GM20431 (cell line): ENCODE data around the gene NDST4.
"Not testable (repeated sequence)": the region's sequence is repeated elsewhere in the genome, so short reads cannot be mapped to it uniquely, and the experiment has no call there.

Experiments
- in situ Hi-C: fragments of 300-500 bp; cut with MseI, MboI; formaldehyde crosslinking; loops from one replicate; pipeline ENCODE4 v1.15.0; 2020; ENCODE audit warnings: low sequenced_read_pairs; ENCODE audit not compliant: unreplicated experiment

The NDST4 gene

DNA sequence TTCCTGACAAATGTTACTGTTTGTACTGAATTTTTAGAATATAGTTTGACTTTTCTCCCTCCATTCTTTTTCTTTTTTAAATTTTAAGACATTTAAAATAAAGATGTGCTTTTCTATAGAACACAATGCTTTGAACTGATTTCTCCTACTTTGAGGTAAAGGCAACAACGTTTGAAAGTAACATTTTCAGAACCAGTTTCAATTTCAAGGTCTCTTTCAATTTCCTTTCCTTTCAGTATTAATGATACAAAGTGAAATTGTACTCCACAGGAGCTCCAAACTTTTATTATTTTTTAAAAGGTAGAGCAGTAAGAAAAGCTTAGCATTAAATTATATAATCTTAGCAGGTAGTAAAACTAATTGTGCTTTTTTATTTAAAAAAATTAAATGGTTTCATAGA lies 54.9 kb downstream of the NDST4 start:
- in situ Hi-C loops = no loop called here

DNA sequence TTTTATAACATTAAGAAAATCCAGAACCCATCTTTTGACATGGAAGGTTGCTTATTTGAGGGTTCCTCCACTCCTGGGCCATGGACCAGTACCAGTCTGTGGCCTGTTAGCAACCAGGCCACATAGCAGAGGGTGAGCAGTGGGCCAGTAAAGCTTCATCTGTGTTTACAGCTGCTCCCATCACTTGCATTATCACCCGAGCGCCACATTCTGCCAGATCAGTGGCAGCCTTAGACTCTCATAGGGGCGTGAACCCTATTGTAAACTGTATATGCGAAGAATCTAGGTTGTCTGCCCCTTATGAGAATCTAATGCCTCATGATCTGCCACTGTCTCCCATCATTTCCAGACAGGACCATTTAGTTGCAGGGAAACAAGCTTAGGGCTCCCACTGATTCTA lies 58.6 kb downstream of the NDST4 start:
- in situ Hi-C loops = no loop called here

DNA sequence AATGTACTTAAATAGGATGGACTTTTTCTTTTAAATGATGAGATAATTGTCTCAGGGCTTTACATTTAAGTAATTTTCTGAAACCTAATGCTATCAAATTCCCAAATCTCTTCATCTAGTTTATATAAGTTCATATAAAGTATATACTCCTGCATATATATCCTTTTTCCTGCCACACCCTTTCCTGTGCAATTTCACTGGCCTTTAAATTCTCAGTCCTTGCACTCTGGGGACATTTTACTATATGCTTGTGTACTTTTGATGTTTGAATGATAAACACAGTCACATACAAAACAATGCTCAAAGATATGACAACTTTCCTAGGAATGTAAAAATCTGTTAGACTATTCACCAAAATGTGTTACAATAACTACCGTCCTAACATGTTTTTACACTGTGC lies 60.1 kb downstream of the NDST4 start:
- in situ Hi-C loops = no loop called here

DNA sequence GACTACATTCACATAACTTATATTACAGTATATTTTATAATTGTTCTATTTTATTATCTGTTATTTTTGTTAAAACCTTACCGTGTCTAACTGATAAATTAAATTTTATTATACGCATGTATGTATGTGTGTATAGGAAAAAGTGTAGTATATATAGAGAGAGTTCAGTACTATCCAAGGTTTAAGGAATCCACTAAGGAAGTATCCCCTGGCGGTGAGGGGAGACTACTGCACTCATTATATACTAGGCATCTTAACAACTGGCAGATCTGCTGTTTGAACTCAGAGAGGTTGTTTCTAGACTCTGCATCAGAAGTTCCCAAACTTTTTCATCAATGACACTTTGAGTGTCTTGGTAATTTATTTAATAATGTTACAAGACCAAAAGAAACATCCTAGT lies 70.9 kb downstream of the NDST4 start:
- in situ Hi-C loops = no loop called here

DNA sequence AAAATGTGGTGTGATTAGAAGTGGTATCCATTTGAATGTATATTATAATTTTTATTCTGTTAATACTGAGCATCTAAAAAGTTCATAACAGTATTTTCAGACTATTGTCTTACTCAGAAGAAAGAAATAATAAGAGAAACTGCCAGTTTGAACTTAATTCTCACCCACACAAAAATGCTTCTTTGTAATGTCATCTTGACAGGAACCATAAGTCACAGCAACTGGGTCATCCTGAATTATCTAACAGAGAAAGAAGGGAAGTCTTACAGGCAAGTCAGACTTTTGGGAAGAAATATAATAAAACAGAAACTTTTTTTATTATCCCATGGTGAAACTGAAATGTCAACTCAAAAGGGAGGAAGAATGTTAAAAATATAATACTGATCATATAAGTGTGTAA lies 83.1 kb downstream of the NDST4 start:
- in situ Hi-C loops = no loop called here

DNA sequence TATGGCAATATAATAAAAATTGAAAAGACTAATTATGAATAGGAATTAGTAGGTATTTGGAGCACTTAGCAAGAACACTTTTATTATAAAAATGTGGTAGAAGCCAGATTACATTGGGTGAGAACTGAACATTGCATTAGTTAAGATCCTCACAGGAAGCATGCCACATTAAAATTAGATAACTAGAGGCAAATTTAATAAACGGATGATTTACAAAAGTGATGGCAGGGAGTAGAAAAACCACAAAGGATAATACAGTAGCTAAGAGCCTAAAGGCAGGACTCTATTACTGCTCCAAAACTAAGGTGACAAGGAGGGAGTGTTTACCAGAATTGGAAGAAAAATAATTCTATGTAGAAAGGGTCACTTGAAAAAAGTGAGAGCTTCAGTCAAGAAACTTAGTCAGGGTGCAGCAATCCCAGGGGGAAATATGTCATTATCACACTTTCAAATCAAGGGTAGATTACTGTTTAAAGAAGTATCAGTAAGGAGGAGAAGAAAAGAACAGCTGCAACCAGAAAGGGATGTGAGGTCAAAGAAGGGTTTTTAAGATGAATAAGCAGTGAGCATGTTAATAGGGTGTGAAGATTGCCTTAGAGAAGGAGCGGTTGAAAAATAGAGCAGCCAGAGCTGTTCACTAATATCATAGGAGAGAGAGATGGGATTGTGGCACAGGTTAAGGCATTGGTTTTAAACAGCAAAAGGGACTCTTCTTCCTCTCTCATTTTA lies 84.6 kb downstream of the NDST4 start:
- in situ Hi-C loops = no loop called here

DNA sequence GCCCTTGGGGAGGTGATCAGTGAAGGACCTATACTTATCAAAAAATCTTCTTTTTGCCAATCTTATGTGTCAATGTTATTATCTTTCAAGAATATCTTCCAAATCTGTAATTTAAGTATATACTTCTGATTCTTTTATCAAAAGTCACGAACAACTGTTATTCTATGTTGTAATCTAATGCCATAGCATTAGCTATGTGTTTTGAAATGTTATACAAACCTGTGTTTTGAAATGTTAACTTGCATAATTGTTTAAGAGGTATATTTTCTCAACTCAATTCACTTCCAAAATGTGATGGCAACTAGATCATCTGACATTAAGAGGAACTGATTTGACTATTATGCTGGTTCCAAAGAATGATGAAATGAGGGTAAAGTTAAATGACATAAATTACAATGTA lies 113.5 kb downstream of the NDST4 start:
- in situ Hi-C loops = no loop called here

DNA sequence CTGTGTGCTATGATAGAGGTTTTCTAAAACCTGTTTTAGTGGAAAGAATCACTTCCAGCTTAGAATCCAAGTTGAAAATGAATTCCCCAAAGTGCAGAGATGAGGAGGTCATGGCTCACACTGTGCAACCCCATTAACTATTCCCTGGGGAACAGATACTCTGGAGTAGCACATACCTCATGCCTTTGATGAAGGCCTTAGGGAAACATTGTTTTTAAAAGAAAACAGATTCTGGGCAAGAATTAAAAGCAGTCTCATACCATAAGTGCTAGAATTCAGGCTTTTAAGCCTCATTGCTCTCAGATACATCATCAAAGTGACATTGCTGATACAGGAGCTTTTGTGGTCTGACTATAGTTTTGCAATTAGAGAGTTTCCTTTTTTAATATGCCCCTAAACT lies 115.1 kb downstream of the NDST4 start:
- in situ Hi-C loops = no loop called here

DNA sequence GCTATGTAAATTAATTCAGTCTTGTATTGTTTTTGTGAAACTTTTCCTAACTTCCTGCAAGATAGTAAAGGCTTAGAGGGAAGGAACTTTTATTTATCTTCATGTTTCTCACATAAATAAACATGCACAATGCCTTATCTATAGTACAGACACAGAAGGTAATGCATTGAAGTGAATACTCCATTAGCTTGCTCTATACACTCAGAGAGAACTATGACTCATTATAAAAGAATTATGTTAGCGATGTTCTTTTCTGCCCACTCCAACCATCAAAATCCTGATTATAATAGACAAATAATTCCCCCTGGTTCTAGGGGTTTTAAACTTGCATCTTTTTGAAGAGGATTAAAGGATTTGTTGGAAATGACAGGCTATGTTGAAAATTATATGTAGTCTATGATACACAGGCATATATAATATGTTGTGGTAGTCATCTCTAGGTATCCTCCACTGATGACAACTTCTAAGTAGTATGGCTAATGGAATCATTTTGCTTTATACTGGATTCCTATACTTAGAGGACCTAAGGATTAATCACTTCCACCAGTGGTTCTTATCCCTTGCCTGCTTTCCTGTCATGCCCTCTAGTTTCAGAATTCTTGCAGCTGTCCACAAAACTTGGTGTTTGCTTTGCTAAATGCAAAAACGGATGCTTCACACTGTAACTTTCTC lies 115.7 kb downstream of the NDST4 start:
- in situ Hi-C loops = no loop called here

DNA sequence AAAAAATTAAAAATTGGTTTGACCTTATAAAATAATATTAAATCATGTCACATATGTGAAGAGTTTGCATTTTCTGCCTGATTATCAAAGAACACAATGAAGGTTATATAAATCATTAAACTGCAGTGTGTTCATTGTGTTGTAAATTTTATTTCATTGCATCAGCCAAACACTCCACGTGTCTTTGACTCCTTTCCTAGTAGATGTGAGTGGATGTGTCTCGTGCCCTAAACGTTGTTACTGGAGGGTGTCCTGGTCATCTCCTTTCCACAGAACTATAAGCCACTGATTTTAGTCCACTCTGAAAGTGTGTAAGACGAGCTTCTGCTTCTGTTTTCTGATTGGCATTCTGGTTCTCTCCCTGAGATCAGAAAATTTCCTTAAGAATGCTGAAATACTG lies 127.3 kb downstream of the NDST4 start:
- in situ Hi-C loops = no loop called here

DNA sequence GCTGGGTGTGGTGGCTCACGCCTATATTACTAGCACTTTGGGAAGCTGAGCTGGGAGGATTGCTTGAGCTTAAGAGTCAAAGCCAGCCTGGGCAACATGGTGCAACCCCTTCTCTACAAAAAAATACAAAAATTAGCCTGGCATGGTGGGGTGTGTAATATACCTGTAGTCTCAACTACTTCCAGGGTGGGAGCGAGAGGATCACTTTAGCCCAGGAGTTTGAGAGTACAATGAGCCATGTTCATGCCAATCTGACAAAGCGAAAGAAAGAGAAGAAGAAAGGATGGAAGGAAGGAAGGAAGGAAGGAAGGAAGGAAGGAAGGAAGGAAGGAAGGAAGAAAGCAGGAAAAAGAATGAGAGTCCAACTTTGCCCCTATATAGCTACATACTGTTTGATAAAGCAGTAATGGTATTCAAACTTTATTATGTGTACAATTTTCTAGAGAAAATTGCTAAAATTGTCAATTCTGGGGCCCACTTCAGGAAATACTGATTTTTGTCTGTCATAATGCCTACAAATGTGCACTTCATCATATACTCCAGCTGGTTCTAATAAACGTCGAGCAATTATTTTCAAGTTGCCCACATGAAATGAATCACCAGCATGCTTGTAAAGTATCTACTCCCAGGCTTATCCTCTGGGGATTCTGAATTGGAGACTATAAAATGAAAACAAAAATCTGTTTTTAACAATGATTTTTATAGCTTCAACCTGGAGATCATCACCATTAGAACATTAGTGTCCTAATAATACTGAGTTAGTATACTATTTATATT lies 132.3 kb downstream of the NDST4 start:
- in situ Hi-C loops = no loop called here

DNA sequence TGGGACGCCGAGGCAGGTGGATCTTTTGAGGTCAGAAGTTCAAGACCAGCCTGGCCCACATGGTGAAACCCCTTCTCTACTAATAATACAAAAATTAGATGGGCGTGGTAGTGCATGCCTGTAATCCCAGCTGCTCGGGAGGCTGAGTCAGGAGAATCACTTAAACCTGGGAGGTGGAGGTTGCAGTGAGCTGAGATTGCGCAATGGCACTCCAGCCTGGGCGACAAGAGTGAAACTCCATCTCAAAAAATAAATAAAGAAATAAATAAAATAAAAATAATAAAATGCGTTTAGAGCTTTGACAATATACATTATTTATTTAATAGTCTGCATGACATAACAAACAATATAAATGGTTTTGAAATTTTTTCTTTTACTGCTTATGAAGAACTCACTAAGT lies 133.0 kb downstream of the NDST4 start:
- in situ Hi-C loops = not testable (repeated sequence)

DNA sequence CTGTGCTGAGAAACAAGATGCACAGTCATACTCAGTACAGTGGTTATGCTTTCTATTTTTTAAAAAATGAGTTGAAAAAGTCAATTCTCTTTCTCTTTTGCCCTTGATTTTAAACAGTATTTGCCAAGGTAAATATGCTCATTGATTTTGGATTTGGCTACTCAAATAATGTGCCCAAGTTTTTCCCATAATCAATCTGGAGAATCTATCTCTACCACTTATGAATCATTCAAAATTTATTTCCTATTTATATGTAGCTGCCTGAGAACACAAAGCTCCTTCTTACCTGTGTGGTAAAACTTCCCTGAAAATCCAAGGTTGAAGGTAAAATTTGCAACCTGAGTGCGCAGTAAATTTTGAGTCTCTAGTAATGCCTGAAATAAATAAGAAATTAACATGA lies 136.5 kb downstream of the NDST4 start:
- in situ Hi-C loops = no loop called here

DNA sequence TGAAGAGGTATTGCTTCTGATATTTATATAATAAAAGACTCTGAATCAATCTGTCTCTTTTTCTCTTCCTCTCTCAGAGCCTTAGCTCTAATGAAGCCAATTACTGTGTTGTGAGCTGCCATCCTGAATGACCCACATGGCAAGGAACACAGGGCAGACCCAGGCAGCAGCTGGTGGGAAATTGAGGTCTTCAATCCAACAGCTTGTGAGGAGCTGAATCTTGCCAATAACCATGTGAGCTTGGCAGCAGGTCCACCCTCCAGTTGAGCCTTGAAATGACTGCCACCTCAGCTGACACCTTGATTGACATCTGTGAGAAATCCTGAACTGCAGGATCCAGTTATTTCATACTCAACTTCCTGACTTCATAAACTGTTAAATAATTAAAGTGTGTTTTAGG lies 149.4 kb downstream of the NDST4 start:
- in situ Hi-C loops = no loop called here

DNA sequence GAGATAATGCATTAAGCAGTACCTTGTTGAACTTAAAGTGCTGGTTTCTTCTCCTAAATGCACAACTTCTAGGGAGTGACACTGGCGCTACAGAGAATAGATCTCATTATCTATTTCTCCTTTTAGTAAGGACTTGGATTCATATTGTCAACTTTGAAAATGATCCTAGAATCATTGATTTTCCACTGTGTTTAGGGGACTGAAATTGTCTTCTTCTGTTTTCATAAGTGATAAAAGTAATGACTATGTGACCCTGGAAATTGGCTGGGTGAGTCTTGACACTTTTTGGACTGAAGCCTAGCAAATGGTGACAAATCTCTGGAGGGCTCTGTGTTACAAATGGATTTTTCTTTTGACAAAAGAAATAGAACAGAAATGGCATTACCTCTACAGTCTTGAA lies 167.8 kb downstream of the NDST4 start:
- in situ Hi-C loops = no loop called here

DNA sequence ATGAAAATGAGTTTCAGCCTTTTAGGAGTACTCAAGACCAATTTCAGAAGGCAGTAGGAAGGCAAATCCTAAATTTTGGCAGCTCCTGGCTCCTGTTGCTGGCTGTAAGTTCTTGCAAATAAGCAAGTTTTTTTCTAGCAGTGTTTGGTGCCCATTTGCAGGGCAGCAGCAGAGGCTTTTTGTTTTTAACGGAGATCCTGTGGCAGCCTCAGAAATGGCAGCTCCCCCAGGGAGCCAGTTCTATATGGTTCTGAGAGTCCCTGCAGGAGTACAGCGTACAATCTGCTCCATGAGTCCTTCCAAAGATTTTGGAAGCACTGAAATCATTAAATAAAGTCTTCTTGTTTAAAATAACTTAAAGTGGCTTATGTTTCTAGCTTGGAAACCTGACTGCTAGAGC lies 171.9 kb downstream of the NDST4 start:
- in situ Hi-C loops = no loop called here

DNA sequence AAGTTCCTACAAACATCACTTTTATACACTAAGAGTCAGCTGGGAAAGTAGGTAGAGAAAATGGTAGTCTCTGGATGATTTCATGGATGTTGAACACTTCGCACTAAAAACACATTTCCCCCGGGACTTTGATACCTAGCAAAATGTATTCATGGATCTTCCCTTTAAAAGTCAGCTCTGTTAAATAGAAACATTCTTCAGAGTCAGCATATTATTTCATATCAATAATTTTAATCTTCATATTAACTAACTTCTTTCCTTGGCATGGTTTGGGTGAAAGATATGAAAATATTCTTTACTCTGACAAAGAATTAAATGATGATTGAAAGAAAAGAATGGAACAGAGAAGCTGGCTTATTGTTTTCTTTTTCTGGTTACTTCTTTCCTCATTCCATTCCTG lies 185.5 kb downstream of the NDST4 start:
- in situ Hi-C loops = no loop called here

DNA sequence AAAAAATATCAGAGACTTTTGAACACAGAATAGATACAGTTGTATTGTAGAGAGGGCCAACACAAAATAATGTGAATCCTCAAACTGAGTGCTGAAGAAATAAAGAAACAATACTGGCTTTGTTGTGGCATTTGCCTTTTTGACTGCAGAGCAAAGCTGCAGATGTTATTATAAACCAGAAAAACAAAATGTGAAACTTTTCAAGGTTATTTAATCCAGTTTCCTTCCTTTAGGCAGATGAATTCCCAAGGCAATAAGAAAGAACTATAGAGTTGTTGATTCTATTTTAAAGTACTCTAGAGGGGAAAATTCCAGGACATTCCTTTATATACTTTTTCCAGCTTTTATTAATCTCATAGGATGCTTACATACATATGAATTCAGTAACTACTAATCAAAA lies 186.8 kb downstream of the NDST4 start:
- in situ Hi-C loops = no loop called here

DNA sequence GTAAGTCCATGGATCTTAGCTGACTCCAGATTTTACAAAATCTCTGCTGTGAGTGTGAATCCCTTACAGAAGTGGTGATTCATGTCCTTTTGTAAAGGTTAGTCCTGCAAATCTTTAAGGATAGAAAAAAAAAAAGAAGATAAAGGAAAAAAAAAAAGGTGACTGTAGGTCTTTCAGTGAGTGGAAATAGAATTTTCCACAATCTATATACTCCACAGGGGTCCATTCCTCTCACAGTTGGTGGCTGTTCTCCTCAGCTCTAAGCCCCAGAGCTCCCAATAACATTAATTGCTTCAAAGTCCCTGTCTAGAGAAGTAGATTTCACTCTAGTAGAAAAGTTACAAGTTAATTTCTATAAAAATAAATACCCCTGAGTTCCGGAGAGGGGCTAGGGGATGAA lies 189.1 kb downstream of the NDST4 start:
- in situ Hi-C loops = no loop called here

DNA sequence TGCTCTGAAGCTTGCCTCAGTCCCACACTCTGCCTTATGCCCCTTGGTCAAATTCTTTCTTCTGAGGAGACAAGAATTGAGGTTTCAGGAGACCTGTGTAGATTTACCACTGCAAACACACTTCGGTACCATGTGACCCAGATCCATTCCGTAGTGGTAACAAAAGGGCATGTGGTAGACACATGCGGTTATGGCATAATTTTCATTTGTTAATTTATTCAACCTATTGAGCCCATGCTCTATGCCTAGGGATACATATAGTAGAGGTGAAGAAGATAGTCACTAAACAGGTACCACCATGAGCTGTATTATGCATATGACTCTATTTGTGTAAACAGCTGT lies 190.9 kb downstream of the NDST4 start:
- in situ Hi-C loops = no loop called here

DNA sequence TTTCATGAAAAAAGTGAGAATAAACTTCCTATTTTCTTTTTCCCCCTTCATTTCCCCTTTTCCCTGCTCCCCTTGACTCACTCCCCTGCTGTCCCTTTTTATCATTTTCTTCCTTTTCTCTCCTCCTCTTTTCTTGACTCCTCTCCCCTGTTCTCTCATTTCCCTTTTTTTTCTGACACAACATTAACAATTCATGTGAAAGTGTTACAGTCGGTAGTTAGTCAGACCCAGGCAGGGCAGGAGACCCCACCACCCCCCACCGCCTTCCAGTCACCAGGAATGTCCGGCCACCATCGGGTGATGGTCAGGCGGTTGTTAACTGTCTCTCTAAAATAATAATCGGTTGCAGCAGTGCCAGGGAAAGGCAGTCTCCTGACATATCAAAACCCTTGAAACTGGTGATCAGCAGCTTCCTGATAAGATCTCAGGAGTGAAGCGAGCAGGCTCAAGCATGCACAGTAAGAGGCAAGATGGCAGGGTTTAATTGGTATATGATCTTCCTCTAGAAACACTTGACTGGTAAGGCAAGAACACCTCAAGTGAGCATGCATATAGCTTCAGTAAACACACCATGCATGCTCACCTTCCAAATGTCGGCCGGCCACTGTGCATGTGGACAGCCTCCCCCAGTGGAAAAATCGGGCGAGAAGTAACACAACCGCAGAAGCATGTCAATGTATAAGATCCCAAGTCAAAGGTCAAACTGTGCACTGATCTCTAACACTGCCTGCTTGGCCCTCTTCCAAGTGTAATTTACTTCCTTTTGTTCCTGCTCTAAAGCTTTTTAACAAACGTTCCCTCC lies 191.4 kb downstream of the NDST4 start:
- in situ Hi-C loops = no loop called here
